Peyer's patch (tissue), 4 donors: ENCODE data around the gene SLC16A14.

Experiments used
- POLR2A ChIP-seq, 2 donors: fragments of 450-650 bp; IDR thresholded peaks; one replicate each; pipeline ENCODE4 v1.5.1; 2017; ENCODE audit warnings: antibody characterized with exemption in 2 of 2, mild to moderate bottlenecking in 2 of 2, moderate library complexity in 2 of 2
- TF ChIP-seq, protein P1 (sequence below), 6 experiments: fragments of 450-650 bp in 4 of 6; fragments of 200-600 bp in 2 of 6; sonication (generic) in 1 of 6; IDR thresholded peaks; one replicate each; pipeline ENCODE4 v1.5.1; 2017 to 2019; ENCODE audit warnings: antibody characterized with exemption in 6 of 6, mild to moderate bottlenecking in 3 of 6, moderate library complexity in 1 of 6

DNA sequence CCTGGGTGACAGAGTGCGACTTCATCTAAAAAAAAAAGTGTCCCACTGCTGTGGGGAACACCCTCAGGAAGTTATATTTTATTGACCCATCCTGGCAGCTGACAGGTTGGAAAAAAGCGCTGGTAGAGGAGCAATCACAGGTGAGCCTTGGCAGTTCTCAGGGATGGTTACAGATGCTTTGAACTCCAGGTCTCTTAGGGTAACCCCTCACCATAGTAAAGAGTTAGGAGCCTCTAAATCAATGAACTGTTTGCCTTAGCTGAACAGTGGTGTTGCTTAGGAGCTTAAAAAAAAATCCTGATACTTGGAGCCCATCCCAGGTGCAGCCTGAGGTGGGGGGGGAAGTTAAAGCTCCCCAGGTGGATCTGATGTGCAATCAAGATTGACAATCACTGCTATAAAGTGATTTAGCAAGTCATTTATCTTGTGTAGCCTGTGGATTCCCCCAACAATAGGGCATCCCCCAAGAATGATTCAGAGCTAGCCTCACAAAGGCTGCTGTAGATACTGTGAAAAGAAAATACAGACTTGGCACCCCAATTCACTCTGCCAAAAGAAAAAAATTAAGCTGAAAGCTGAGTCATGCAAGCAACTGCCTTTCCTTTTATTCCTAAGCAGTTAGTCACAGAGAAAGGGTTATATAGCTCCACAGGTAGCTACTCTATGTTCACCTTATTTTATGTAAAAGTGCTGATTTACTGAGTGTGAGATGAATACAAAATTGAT lies 14.8 kb downstream of the SLC16A14 start:
- no peak for TF ChIP-seq POLR2A (IDR thresholded peaks at IDR 0.05)
- TF ChIP-seq, protein P1, sequence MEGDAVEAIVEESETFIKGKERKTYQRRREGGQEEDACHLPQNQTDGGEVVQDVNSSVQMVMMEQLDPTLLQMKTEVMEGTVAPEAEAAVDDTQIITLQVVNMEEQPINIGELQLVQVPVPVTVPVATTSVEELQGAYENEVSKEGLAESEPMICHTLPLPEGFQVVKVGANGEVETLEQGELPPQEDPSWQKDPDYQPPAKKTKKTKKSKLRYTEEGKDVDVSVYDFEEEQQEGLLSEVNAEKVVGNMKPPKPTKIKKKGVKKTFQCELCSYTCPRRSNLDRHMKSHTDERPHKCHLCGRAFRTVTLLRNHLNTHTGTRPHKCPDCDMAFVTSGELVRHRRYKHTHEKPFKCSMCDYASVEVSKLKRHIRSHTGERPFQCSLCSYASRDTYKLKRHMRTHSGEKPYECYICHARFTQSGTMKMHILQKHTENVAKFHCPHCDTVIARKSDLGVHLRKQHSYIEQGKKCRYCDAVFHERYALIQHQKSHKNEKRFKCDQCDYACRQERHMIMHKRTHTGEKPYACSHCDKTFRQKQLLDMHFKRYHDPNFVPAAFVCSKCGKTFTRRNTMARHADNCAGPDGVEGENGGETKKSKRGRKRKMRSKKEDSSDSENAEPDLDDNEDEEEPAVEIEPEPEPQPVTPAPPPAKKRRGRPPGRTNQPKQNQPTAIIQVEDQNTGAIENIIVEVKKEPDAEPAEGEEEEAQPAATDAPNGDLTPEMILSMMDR (IDR thresholded peaks at IDR 0.05): no peak
